Right lobe of liver (tissue), 6 donors: ENCODE data around the gene PPP1R7. TPM values are rescaled to one million over a fixed set of nuclear protein-coding genes. Genes with fewer than 3 reads are reported as not detected.

Experiments
- ATAC-seq, 4 donors: fragments of 200-7000 bp; cut with Tn5 transposase; one replicate each; pipeline ENCODE4 v1.9.1; 2020; ENCODE audit warnings: mild to moderate bottlenecking in 4 of 4, moderate library complexity in 4 of 4
- DNase-seq, 3 donors: peaks; one replicate each; pipeline ENCODE4 v3.0.0-alpha.2; 2020
- H3K27ac ChIP-seq, 3 donors: fragments of 200-600 bp; one replicate each; pipeline ENCODE4 v1.8.0; 2022
- H3K27me3 ChIP-seq, 2 donors: fragments of 200-600 bp; one replicate each; pipeline ENCODE4 v1.8.0; 2022
- H3K36me3 ChIP-seq, 4 donors: fragments of 200-600 bp; sonication (generic) in 1 of 4; one replicate each; pipeline versions ENCODE4 v1.5.1 to v1.8.0; 2017 to 2022; ENCODE audit warnings: control low read depth in 1 of 4
- H3K4me1 ChIP-seq, 4 donors: fragments of 200-600 bp; sonication (generic) in 1 of 4; one replicate each; pipeline versions ENCODE4 v1.5.1 to v1.8.0; 2017 to 2022; ENCODE audit warnings: control low read depth in 1 of 4
- H3K4me3 ChIP-seq, 3 donors: fragments of 200-600 bp; one replicate each; pipeline ENCODE4 v1.8.0; 2022
- H3K9me3 ChIP-seq, 4 donors: fragments of 200-600 bp; sonication (generic) in 1 of 4; one replicate each; pipeline versions ENCODE4 v1.5.1 to v1.8.0; 2017 to 2022; ENCODE audit warnings: control low read depth in 1 of 4
- POLR2A ChIP-seq: fragments of 450-650 bp; IDR thresholded peaks from one replicate; pipeline ENCODE4 v1.6.1; 2017; ENCODE audit warnings: antibody characterized with exemption, mild to moderate bottlenecking
- WGBS: methylation state at CpG from one replicate; pipeline ENCODE4 v1.1.6; 2018; ENCODE audit warnings: low coverage, low lambda C conversion rate; ENCODE audit not compliant: insufficient coverage; ENCODE audit errors: missing lambda C conversion rate; 5-methylcytosine and 5-hydroxymethylcytosine counted together
- intact Hi-C, 2 donors: fragments of 100-400 bp; cut with DNase I; formaldehyde crosslinking; loops; one replicate each; pipeline versions ENCODE4 v1.11.2 to v1.14.1; 2022
- total RNA-seq, 6 experiments: library from RNA; depleted of rRNA in 2 of 6; stranded (reverse); fragments of >200 nt in 2 of 6; fragmentation: NEBNext Ultra II Directional in 3 of 6; extraction: Animal tissue kit (Norgen Biotek cat#: 25700) in 3 of 6; gene quantifications; one replicate each; pipeline versions ENCODE4 v1.1.0 to v1.2.4, GENCODE V29; 2016 to 2023
- TF ChIP-seq, protein P1 (sequence below), 4 donors: fragments of 200-600 bp in 3 of 4; fragments of 450-650 bp in 1 of 4; IDR thresholded peaks; one replicate each; pipeline versions ENCODE4 v1.5.1 to v1.8.0; 2016 to 2022; ENCODE audit warnings: antibody characterized with exemption in 4 of 4, mild to moderate bottlenecking in 2 of 4
- donor health status: DM: no; HTN: yes; CAD: no.
- donor health status: DM: no; HTN: no; CAD: no.
- donor health status: DM: no; HTN: no; CAD: no.
- donor health status: DM: no; HTN: yes; CAD: no.
- donor health status: DM: no; HTN: yes; CAD: no.

The PPP1R7 gene
- total RNA-seq, 6 experiments from 2014 or later = 27.8 to 35.7 (median 29.5) TPM

DNA sequence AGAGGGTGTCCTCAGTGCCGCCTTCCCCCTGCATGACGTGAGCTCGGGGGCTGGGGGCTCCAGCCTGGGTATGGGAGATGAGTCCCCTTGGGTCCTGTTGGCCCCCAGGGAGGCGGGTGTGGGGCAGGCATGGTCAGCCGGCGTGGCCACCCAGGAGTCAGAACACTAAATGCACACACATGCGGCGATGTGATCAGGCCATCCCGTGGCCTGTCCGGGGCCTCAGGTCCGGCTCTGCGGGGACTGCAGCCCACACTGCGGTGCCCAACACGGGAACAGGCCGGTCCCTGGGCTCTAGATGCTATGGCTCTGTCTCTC, 52.0 kb downstream of the PPP1R7 start:
- Histone ChIP-seq H3K27ac (no peak overlapping the region), H3K9me3 (no peaks in the 10 kb centered on the region), H3K27me3 (no peaks in the 10 kb centered on the region), H3K36me3 (no peaks in the 10 kb centered on the region), H3K4me1 (peaks cover 0 to under 1% (median 0%) of the 10 kb centered on the region in 4 donors), H3K4me3 (no peak overlapping the region)
- no CpG with 5 or more reads among the region's 15 CpGs for WGBS
- intact Hi-C loops = no loop called here
- DNase-seq (peak in 1 of 3 donors; percentile 20), ATAC-seq (no peak)
- TF ChIP-seq, protein P1, sequence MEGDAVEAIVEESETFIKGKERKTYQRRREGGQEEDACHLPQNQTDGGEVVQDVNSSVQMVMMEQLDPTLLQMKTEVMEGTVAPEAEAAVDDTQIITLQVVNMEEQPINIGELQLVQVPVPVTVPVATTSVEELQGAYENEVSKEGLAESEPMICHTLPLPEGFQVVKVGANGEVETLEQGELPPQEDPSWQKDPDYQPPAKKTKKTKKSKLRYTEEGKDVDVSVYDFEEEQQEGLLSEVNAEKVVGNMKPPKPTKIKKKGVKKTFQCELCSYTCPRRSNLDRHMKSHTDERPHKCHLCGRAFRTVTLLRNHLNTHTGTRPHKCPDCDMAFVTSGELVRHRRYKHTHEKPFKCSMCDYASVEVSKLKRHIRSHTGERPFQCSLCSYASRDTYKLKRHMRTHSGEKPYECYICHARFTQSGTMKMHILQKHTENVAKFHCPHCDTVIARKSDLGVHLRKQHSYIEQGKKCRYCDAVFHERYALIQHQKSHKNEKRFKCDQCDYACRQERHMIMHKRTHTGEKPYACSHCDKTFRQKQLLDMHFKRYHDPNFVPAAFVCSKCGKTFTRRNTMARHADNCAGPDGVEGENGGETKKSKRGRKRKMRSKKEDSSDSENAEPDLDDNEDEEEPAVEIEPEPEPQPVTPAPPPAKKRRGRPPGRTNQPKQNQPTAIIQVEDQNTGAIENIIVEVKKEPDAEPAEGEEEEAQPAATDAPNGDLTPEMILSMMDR (IDR thresholded peaks at IDR 0.05) = no peak
- TF ChIP-seq POLR2A = no peak

DNA sequence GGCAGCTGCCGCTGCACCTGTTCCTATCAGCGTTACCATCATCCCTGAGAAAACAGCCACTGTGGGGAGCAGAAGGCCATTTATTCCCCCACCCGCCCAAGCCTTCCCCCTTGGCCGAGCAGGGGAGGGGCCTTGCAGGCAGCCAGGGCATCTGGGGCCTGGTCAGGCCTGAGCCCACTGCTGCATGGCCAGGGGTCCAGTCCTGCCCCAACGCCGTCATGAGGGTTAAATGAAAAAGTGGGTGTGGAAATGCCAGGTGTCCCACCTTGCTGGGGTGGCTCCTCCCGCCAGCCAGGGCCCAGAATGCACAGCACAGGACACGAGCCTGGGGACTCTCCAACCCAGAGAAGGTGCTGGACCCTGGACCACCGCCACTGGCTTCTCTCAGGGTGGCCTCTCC, 52.4 kb downstream of the PPP1R7 start:
- DNase-seq = no peak
- ATAC-seq = no peak
- H3K9me3 ChIP-seq = no peaks in the 10 kb centered on the region
- H3K27ac ChIP-seq = no peak overlapping the region
- no peaks in the 10 kb centered on the region for H3K36me3 ChIP-seq
- intact Hi-C loops = no loop called here
- H3K4me1 ChIP-seq = peaks cover 0 to 4% (median 0%) of the 10 kb centered on the region in 4 donors
- no peak overlapping the region for H3K4me3 ChIP-seq
- no CpG with 5 or more reads among the region's 9 CpGs for WGBS
- TF ChIP-seq, protein P1 (IDR thresholded peaks at IDR 0.05) = no peak
- no peak for TF ChIP-seq POLR2A
- no peaks in the 10 kb centered on the region for H3K27me3 ChIP-seq

DNA sequence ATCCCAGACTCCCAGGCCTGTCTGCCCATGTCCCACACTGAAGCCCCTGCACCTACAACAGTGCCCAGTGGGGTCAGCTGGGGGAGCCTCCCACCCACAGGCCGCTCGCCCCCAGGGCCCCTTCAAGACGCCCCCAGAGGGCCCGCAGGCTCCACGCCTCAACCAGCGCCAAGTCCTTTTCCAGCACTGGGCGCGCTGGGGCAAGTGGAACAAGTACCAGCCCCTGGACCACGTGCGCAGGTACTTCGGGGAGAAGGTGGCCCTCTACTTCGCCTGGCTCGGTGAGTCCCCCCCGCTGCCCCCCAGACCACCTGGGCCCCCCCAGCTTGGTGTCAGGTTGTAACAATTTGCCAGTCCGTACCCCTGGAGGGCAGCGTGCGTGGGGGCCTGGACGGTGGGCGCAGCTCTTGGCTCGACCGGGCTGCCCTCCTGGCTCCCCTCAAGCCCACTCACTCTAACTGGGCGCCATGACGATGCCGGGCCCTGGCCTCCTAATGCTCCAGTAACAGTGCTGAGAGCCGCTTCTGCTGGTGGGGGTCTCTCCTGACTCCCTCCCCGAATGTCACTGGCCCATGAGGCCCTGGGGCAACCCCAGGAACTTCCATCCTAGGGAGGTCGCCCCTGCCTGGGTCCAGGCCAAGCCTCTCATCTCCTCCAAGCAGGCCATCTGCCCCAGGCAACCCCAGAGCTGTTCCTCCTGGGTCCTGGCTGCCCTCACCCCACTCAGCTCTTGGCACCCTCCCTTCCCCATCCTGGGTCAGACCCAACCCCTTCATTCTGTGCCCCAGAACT, 53.1 kb downstream of the PPP1R7 start:
- Histone ChIP-seq H3K9me3 (no peaks in the 10 kb centered on the region), H3K4me1 (peaks cover 0 to 4% (median 0%) of the 10 kb centered on the region in 4 donors), H3K27me3 (no peaks in the 10 kb centered on the region), H3K4me3 (no peak overlapping the region), H3K36me3 (no peaks in the 10 kb centered on the region), H3K27ac (no peak overlapping the region)
- intact Hi-C loops = no loop called here
- 87% methylated on average over 3 of the region's 27 CpGs for WGBS
- ATAC-seq = no peak
- TF ChIP-seq, protein P1 (IDR thresholded peaks at IDR 0.05) = no peak
- no peak for TF ChIP-seq POLR2A
- no peak for DNase-seq

GRCh38 chr2:241204010-241204384, 53.7 kb downstream of the PPP1R7 start:
- Histone ChIP-seq H3K27me3 (no peaks in the 10 kb centered on the region), H3K4me3 (no peak overlapping the region), H3K27ac (no peak overlapping the region), H3K9me3 (no peaks in the 10 kb centered on the region), H3K36me3 (no peaks in the 10 kb centered on the region), H3K4me1 (peaks cover 0 to 4% (median 0%) of the 10 kb centered on the region in 4 donors)
- DNase-seq (no peak), ATAC-seq (no peak)
- TF ChIP-seq, protein P1 (IDR thresholded peaks at IDR 0.05) = no peak
- no peak for TF ChIP-seq POLR2A
- WGBS = 82% methylated on average over 8 of the region's 10 CpGs
- intact Hi-C loops = no loop called here
